T-helper 22 cell (primary cell): Measurements from ENCODE around the gene TAOK3.

Experiments used
- DNase-seq: peaks from one replicate; pipeline ENCODE4 v3.0.0-alpha.2; 2020; ENCODE audit warnings: low read depth

Gene TAOK3

DNA sequence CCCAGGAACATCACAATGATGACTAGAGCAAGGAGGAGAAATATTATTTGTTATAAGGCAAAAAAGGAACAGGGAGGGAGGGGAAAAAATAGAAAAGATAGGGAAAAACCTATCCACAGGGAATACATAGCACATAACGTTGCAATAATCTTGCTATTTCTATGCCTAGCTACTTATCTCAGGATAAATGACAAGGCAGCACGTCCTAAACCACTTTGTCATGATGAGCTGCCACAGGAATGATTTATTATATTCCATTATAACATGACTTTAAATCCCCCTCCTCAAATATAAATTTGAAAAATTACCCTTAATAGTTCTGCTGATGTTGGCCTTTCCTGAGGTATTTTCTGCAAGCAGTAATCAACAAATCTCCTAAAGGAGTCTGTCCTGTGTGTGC is 160.1 kb downstream of the TAOK3 start:
- no peak for DNase-seq

DNA sequence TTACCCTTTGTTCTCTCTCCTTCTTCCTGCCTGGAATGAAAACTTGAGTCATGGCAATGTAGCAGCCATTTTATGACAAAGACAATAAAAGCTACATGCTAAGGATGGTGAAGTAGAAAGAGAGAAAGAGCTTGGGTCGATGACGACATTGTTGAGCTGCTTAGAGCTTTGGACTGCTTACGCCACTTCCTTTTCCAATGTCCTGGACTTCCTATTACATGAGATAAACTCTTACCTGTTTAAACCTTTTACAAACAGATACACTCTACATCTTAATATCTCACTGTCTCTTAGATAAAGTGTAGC is 166.6 kb downstream of the TAOK3 start:
- no peak for DNase-seq

DNA sequence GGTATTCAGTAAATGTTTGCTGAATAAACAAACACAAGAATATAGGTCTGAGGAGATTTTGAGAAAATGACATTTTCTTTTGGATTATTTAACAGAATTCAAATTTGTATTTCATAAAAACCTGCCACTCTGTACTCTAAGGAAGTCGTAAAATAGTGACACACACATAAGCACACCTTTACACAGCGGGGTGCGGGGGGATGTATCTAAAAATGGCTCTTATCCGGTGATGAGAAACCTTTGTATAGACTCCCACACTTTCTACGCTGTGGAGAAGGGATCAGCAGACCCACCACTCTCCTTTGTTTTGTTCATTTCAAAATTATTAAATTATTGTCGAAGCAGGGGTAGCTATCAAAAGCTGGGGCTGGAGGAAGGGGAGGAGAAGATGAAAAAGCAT is 178.7 kb downstream of the TAOK3 start:
- no peak for DNase-seq

DNA sequence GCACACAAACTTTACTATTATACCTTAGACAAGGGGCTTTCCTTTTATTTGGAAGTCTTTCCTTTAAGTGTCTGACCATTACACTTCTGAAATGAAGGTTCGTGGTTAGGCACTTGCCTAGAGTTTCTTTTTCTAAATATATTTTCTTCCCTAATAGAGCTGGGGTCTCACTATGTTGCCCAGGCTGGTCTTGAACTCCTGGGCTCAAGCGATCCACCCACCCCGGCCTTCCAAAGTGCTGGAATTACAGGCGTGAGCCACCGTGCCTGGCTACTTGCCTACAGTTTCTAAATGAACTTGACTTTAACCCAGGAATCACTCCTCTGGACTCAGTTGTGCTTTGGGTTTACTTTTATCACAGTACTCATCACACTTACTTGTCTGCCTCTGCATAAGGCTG is 179.2 kb downstream of the TAOK3 start:
- DNase-seq = no peak

DNA sequence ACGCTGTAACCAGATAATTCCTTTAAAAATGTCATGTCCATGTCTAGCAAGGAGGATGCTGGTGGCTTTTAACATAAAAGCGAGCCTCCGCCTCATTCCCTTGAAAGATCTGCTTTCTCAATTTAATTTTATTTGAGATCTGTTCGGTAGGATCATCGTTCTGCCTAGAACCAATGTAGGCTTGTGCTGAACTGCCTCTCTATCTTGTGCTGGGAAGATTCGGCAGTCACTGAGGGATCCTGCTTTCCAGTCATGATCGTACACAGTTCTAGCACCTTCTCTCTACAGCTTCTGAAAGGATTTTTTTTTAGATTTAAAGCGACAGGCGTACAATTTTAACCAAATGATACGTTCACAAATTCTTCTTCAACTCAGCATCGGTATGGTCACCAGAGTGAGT is 182.4 kb downstream of the TAOK3 start:
- DNase-seq = no peak

DNA sequence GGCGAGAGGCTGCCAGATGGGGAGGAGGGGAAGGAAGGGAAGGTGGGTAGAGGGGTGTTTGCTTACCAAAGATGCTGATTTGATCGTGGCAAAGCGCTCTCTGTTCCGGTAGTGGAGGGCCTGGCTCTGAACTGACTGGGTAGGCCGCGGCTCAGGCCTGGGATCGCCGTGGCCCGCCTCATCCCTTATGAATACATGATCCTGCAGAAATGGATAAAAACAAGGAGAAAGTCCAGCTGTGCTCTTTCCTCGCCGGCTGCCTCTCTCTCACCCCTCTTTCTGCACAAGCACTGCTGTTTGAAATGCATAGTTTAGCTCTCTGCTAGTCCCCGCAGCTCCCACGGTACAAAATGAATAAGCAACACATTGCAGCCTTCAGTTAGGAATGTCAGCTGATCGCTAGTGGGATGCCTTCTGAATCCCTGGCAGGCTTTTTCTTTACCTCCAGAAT is 182.9 kb downstream of the TAOK3 start:
- no peak for DNase-seq

DNA sequence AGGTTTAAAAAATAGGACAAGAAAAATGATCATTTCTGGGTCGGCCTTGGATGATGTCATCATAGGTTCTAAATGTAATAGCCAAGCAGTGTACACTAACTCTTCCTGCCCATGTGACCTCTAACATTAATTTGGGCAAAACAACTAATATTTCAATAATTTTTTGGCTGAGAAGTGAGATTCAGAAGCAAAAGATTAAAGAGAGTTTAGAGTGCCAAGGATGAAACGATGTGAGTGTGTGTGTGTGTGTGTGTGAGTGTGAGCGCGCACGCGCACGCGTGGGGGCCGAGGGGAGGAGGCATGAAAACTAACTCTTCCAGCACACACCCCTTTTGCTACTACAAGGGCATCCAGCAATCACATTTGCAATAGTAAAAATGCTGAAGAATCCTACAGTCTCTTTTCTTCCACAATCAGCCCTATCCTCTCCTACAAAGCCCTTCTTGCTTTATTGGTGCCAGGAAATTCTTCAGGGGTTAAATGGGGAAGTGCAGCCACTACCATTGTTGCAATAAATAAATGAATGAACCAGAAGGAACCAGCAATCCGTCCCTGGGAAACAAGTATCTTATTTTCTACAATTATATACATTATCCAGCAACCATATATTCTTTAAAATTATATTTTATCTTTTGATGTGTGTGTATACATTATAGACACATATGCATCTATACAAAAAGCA is 183.9 kb downstream of the TAOK3 start:
- DNase-seq = no peak

DNA sequence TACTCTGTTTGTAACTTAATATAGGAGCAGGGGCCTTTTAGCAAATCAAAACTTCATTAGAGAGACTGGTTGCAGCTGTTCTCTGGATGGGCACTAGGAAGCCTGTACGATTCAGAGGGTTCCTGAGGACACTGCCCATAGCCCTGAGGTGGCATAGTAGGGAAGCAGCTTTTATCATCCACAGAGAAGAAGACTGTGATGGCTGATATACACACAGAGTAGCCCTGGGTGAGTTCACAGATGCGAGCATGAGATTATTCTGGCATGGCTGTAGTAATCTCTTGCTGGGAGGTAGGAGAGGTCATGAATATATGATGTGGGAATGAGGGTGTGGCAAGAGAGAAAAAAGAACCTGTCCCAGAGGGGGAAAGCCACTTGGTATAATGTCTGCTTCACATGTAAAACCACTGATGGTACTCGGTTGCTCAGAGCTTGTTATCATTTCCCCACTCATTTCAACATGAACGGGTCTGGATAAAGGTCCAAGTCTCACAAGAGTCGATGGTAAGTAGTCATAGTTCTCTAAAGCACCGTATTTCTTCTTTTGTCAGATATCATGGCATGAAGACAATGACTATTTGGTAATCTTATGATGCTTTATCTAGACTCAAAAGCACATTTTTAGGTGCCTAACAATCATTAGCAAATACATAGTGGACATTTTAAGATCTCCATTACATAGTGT is 184.8 kb downstream of the TAOK3 start:
- no peak for DNase-seq

DNA sequence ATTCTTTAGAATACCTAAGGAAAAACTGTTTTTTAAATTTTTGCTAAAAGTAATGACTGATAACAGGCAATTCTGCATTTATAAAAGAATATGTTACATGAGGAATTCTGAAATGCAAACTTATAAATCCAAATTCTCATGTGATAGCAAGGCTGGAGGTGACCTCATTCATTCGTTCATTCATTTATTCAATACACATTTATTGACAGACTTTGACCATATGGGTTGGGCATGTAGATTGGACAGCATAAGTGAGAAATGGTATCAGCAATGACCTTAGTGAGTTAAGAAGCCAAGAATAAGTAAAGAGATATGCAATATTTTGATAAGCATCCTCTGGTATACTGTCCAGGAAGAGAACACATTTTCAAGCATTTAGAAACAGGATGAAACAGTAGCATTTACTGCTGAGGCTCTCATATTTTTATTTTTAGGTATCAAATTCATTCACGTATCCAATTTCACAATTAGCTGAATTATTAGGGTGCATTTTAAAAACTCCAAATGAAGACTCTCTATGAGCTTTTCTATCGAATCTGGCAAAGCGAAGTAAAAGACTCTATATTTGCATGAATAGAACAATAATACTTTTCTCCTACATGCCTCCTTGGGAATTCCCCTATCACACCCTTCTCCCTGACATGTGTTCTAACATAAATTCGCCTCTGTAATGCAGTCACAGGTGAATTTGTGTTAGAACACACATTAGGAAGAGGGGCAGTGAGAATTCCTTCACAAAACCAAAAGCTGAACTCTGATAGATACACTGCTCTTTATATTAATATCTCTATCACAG is 186.9 kb downstream of the TAOK3 start:
- no peak for DNase-seq

DNA sequence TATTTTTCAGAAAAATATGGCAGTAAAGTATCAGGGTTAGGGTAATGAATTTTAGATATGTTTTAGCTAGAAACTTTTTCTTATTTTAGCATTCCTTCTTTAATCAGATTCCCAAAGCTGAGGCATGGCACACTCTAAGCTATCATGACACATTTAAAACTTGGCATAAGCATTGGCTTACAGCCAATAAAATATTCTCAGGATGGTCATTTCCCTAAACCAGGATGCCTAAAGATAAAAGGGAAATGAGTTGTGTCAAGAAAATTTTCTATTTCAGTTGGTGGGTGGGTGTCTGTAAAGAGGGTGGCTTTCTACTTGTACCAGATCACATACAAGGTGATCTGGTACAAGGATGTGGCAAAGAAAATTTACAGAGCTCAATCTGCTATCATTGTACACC is 189.0 kb downstream of the TAOK3 start:
- DNase-seq = no peak

DNA sequence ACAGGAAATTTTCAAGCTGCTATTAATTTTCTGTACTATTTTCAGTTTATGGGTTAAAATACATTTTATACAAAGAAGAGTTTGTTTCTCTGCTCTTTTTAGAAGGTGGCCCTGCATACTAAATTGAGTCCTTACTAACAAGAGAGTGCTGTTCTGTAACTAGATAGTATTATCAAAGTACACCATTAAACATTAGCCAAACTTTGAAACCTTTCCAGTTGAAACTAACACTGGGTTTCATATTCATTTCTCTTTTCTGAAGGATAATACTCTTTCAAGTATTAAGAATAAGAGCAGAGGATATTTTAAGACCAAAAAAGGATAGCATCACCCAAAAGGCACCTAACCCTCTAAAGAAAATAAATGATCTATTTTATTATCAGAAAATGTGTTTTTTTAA is 189.6 kb downstream of the TAOK3 start:
- no peak for DNase-seq

DNA sequence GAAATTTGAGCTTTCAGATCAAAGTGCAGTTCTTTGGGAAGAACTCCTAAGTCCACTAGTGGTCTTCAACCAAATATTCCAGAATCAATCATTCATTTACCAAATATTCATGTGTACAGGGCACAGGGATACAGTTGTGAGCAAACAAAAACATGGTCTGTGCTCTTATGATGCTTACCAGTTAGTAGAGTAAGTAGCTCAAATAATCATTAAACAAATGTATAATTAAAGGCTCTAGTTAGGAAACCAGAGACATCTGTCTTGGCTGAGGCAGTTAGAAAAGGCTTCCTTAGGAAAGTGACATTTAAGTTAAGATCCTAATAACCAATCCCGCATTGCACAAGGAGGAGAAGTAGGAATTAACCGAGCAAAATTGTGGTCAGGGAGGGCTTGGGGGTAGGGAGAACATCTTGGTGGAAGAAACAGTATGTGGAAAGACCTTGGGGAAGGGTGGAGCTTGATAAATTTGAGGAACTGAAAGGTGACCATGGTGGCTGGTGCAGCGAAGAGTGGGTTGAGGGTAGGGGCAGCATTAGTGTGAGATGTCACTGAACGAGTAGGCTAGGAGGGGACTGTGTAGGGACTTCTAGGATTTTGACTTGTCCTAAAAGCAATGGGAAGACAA is 196.8 kb downstream of the TAOK3 start:
- DNase-seq = no peak

DNA sequence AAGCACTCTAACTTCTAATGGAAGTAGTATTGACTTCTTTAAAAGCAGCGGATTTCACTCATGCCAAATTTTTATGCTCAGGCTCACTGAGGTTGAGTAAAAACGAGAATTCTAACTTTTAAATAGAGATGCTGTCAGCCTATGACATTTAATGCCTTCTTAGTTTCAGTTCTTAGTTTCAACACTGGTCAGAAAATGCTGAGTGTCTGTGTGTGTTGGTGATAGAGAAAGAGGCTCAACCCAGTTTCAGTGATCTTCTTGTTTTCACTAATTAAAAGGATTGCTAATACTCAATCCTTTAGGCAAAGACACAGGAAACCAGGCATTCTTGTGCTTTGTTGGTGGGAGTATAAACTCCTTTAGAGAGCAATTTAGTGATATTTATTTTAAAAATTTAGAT is 205.8 kb downstream of the TAOK3 start:
- DNase-seq = no peak

DNA sequence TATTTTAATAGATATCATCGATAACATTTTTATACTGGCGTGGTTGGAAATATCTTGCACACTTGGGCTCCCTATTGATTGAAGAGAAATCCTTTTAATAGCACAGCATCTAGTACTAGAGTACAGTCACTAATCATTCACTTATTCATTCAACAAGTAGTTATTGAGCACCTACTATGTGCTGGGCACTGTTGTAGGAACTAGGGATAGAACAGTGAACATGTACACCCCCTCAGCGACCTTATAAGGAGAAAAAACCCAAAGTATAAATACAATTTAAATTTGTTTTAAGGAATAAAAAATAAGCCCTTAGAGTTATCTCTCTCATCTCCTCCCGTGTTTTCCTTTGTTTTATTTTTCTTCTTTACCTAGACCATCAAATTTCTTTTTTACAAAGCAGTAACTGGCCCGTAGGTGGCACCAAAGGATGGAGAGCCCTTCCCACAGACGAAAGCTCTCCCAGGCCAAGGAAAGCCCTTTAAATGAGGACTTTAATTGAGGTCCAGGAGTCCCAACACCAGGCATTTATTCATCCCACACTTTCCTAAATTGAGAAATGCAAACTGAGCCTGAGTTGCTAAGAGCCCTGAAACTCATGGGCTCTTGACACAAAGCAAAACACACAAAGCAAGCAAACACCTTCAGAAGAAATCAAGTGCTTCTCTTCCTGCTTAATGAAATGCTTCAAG is 207.8 kb downstream of the TAOK3 start:
- DNase-seq = no peak

DNA sequence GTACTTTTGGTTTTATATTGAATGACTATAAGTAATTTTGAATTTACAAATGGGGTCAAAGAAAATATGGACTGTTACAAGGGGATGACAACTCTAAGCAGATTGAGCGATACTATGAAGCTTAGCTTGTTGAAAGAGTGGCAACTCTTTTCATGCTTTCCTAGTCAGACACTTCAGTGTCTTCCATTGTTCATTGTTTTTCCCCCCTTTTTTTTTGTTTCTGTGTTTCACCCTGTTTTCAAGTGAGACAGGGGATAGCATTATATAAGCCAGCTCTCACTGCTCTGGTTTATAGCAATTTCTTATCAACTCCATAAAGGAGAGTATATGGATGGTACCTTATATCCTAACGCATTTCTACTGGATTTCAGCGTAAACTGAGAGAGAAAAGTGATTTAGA is 212.2 kb downstream of the TAOK3 start:
- no peak for DNase-seq

DNA sequence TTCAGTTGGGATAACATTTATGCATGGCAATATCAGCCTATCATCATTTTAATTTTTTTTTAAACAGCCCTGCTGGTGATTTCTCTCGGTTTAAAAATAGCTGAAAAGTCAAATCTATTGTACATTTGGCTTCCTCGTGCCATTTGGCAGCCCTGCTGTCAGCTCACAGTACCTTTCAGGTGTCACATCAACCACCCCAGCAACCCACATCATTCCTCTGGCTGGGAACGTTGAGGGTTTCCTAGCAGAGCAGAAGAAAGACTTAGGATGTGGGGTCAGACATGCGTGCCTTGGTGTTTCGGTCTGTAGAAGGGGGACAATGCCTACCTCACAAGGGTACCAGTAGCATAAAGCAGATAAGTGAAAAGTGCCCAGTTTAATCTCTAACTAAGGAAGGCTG is 221.0 kb downstream of the TAOK3 start:
- DNase-seq = no peak

DNA sequence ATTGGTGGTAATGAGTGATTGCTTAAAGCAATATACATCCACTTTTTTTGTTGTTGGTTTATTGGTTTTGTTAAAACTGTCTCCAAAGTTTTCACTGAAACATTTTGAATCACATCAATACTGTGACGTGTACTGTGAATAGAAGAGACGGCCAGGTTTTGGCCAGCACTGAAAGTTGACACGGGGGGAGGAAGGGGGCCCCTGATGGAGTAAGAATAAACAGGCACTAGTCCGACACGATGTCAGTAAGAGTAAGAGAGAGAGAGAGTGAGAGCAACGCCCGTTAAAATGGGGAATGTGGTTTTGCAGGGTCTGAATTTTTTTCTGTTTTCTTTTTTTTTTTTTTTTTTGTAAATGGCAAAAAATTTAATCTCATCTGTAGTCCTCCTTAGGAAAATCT is 222.1 kb downstream of the TAOK3 start:
- DNase-seq = no peak

DNA sequence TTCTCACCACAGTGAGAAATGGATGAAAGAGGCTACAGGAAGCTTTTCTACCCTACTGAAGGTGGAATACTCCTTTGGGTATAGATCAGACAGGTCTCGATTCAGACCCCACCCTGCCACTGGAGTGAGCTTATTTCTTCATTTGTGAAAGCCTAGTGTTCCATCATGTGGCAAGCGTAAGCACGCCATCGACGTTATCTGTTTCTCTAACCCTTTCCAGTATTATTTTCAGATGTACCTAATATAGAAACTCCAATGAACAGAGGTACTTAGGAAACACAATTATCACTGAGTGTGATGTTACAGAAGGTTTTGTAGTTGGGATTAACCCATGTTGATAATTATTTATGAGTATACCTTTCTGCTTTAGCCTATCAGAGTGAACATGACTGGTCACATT is 224.4 kb downstream of the TAOK3 start:
- DNase-seq = no peak

DNA sequence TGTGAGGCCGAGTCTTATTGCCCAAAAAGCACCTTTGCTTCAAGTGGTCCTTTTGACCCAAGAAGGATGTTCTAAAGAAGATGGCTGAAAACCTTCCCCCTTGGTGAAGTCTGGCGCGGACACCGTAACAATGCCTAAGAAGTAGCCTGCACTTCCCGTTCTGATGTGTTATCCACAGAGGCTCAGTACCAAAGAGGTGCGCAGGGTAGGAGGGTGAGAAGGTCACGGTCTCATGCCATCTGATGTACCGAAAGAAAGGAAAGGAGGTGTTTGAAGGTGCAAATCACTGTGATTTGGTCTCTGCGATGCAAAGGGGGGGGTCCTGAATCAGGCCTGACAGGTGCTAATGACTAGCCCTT is 226.9 kb downstream of the TAOK3 start:
- no peak for DNase-seq

DNA sequence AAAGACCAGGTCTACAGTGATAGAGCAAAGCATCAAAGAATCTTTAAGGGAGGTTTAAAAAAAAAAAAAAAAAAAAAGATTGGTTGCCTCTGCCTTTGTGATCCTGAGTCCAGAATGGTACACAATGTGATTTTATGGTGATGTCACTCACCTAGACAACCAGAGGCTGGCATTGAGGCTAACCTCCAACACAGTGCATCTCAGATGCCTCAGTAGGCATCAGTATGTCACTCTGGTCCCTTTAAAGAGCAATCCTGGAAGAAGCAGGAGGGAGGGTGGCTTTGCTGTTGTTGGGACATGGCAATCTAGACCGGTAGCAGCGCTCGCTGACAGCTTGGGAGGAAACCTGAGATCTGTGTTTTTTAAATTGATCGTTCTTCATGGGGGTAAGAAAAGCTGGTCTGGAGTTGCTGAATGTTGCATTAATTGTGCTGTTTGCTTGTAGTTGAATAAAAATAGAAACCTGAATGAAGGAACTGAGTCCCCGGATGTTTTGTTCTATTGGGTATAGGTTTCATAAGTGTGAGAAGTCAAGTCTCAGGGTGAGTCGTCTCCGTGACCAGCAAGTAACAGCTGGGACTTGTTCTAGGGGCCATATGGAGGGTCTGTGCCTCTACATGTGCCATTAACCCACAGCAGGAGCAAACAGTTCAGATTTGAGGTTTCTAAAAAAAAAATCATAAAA is 227.5 kb downstream of the TAOK3 start:
- no peak for DNase-seq

DNA sequence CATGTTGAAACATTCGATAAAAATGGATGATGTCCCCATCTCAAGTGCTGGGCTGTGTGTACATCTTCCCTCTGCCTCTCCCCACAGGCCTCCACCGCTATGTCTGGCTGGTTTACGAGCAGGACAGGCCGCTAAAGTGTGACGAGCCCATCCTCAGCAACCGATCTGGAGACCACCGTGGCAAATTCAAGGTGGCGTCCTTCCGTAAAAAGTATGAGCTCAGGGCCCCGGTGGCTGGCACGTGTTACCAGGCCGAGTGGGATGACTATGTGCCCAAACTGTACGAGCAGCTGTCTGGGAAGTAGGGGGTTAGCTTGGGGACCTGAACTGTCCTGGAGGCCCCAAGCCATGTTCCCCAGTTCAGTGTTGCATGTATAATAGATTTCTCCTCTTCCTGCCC is 228.2 kb downstream of the TAOK3 start:
- no peak for DNase-seq

DNA sequence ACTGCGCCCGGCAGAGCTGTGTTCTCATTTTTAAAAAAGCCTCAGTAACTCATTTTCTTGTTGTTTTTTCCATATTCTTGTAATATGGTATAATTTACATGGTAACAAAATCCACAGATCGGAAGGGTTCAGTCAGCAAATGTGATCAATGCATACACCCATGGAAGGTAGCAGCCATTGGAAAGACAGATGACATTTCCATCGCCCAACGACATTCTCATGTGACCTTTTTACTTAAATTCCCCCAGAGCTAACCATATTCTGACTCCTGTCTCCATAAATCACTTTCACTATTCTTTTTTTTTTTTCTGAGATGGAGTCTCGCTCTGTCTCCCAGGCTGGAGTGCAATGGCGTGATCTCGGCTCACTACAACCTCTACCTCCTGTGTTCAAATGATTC is 231.9 kb downstream of the TAOK3 start:
- DNase-seq = no peak
